Uterus (tissue), 2 donors: ENCODE data around the gene PARD3.

Experiments used
- POLR2A ChIP-seq, 2 donors: fragments of 450-650 bp; IDR thresholded peaks; one replicate each; pipeline ENCODE4 v1.6.1; 2016; ENCODE audit warnings: antibody characterized with exemption in 2 of 2, mild to moderate bottlenecking in 1 of 2, moderate library complexity in 1 of 2
- TF ChIP-seq, protein P1 (sequence below), 4 experiments: fragments of 200-600 bp in 2 of 4; fragments of 450-650 bp in 2 of 4; sonication (generic) in 2 of 4; IDR thresholded peaks; one replicate each; pipeline ENCODE4 v1.5.1; 2016 to 2019; ENCODE audit warnings: antibody characterized with exemption in 4 of 4, mild to moderate bottlenecking in 2 of 4, moderate library complexity in 1 of 4

DNA sequence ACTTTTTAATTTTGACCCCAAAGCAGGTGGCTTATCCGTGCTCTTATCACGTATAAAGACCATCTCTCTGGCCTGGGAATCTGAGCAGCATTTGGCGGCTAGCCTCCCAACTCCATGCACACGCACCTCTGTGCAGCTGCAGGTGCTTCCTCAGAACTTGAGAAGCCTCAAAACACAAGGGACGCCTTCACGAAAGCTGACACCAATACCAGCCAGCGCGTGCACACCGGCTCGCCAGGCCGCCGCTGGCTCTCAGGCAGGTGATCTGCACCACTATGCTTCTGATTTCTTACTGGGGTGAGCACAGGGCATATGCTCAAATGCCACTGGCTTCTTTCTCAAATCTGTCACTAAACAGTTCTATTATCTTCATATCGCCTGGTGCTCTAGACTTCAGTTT, 145.0 kb downstream of the PARD3 start:
- TF ChIP-seq, protein P1, sequence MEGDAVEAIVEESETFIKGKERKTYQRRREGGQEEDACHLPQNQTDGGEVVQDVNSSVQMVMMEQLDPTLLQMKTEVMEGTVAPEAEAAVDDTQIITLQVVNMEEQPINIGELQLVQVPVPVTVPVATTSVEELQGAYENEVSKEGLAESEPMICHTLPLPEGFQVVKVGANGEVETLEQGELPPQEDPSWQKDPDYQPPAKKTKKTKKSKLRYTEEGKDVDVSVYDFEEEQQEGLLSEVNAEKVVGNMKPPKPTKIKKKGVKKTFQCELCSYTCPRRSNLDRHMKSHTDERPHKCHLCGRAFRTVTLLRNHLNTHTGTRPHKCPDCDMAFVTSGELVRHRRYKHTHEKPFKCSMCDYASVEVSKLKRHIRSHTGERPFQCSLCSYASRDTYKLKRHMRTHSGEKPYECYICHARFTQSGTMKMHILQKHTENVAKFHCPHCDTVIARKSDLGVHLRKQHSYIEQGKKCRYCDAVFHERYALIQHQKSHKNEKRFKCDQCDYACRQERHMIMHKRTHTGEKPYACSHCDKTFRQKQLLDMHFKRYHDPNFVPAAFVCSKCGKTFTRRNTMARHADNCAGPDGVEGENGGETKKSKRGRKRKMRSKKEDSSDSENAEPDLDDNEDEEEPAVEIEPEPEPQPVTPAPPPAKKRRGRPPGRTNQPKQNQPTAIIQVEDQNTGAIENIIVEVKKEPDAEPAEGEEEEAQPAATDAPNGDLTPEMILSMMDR (IDR thresholded peaks at IDR 0.05) = no peak
- TF ChIP-seq POLR2A (IDR thresholded peaks at IDR 0.05) = no peak
